Measurements from ENCODE around the gene JRKL. TPM values are rescaled to one million over a fixed set of nuclear protein-coding genes. Genes with fewer than 3 reads are reported as not detected.

Gene JRKL
- total RNA-seq: 10 to 100 TPM; 13.7 to 15.4 TPM

- DNase-seq: peak; percentile 99
- Mint-ChIP-seq H3K4me3 (peak within 1 kb of the TSS; percentile 86), H3K4me1 (ENCODE audit: low read depth) (peaks cover 67% of the 10 kb centered on the region), H3K27ac (peak within 1 kb of the TSS; percentile 85), H3K9me3 (no peaks in the 10 kb centered on the region), H3K27me3 (no peaks in the 10 kb centered on the region), H3K36me3 (peaks cover 12% of the 10 kb centered on the region)
- intact Hi-C loops (cut with micrococcal nuclease): loop anchor here (1.0 to 10.0 kb wide), 13 partner anchors 31 to 1325 kb away; partner anchors contain the start of genes CEP57, MAML2, MTMR2 and SRSF8
- CTCF ChIA-PET: interaction anchor here (0.5 to 3.3 kb wide), 9 partner anchors 24 to 600 kb away, joined by 3 to 31 read pairs (median 4); partner anchors contain the start of genes CEP57, FAM76B, MAML2 and MTMR2
- POLR2A ChIA-PET: interaction anchor here (0.8 to 2.9 kb wide), 14 partner anchors 10 to 1323 kb away, joined by 3 to 28 read pairs (median 6); partner anchors contain the start of genes CEP57, FAM76B and MAML2
These were observed at the start of gene JRKL, which contains the start of gene CCDC82 for GRCh38 chr11:96389720-96390487. Gene JRKL (plus strand): TSS chr11:96390013. CDS start chr11:96390650, 637 bp downstream. Gene CCDC82 (minus strand): TSS chr11:96389912. CDS start chr11:96384747, 5,165 bp downstream.

GRCh38 chr11:96340555-96340885 is 49.3 kb upstream of the JRKL start:
- H3K27ac Mint-ChIP-seq: peak overlapping the region; percentile 95
- H3K27me3 Mint-ChIP-seq: no peaks in the 10 kb centered on the region
- peak overlapping the region; percentile 86 for H3K4me3 Mint-ChIP-seq
- intact Hi-C loops (cut with micrococcal nuclease): loop anchor here (5.0 kb wide), 1 partner anchor 1188 kb away; no protein-coding TSS in a partner anchor
- H3K4me1 Mint-ChIP-seq (ENCODE audit: low read depth): peaks cover 50% of the 10 kb centered on the region
- DNase-seq: no peak
- peaks cover 39% of the 10 kb centered on the region for H3K36me3 Mint-ChIP-seq
- ChIA-PET CTCF (interaction anchor here (0.8 to 7.6 kb wide), 12 partner anchors 8 to 504 kb away, joined by 3 to 93 read pairs (median 4); no protein-coding TSS in a partner anchor), POLR2A (interaction anchor here (1.0 to 4.1 kb wide), 9 partner anchors 8 to 279 kb away, joined by 3 to 18 read pairs (median 8); partner anchors contain the start of genes CCDC82 and JRKL)
- H3K9me3 Mint-ChIP-seq: peaks cover 3% of the 10 kb centered on the region

- peaks cover 33% of the 10 kb centered on the region for H3K36me3 Mint-ChIP-seq
- CTCF ChIA-PET: interaction anchor here (0.6 to 7.6 kb wide), 27 partner anchors 14 to 505 kb away, joined by 3 to 93 read pairs (median 7); partner anchors contain the start of genes CCDC82 and JRKL
- peak overlapping the region; percentile 95 for H3K27ac Mint-ChIP-seq
- peak; percentile 81 for DNase-seq
- H3K4me1 Mint-ChIP-seq (ENCODE audit: low read depth): peaks cover 43% of the 10 kb centered on the region
- H3K9me3 Mint-ChIP-seq: peaks cover 3% of the 10 kb centered on the region
- peak overlapping the region; percentile 86 for H3K4me3 Mint-ChIP-seq
- POLR2A ChIA-PET: interaction anchor here (0.6 to 4.1 kb wide), 13 partner anchors 9 to 551 kb away, joined by 3 to 18 read pairs (median 5); partner anchors contain the start of genes CCDC82, CEP57, FAM76B and JRKL
- no peaks in the 10 kb centered on the region for H3K27me3 Mint-ChIP-seq
- intact Hi-C loops (cut with micrococcal nuclease): loop anchor here (1.0 to 5.0 kb wide), 5 partner anchors 95 to 1189 kb away; partner anchors contain the start of gene MTMR2
These were observed 48.4 kb upstream of the JRKL start for GRCh38 chr11:96341211-96342013.

GRCh38 chr11:96342014-96342960 is 47.5 kb upstream of the JRKL start:
- peaks cover 35% of the 10 kb centered on the region for H3K4me1 Mint-ChIP-seq (ENCODE audit: low read depth)

GRCh38 chr11:96342961-96343711 is 46.7 kb upstream of the JRKL start, which contains the start of gene MAML2:
Gene MAML2 (minus strand): TSS chr11:96343195. CDS start chr11:96341895, 1,300 bp downstream.
- intact Hi-C loops (cut with micrococcal nuclease): loop anchor here (1.0 to 5.0 kb wide), 14 partner anchors 47 to 1191 kb away; partner anchors contain the start of genes FAM76B and JRKL
- CTCF ChIA-PET: interaction anchor here (0.5 to 7.6 kb wide), 77 partner anchors 8 to 552 kb away, joined by 3 to 93 read pairs (median 4); partner anchors contain the start of genes CCDC82, CEP57 and JRKL

More at GRCh38 chr11:96342014-96342960, 47.5 kb upstream of the JRKL start:
- Mint-ChIP-seq H3K4me3 (peak overlapping the region; percentile 86), H3K9me3 (peaks cover 3% of the 10 kb centered on the region), H3K27me3 (no peaks in the 10 kb centered on the region), H3K27ac (peak overlapping the region; percentile 95), H3K36me3 (peaks cover 30% of the 10 kb centered on the region)
- DNase-seq: no peak
- CTCF ChIA-PET: interaction anchor here (0.6 to 7.6 kb wide), 77 partner anchors 7 to 552 kb away, joined by 3 to 93 read pairs (median 4); partner anchors contain the start of genes CCDC82, CEP57 and JRKL
- POLR2A ChIA-PET: interaction anchor here (0.5 to 2.9 kb wide), 31 partner anchors 10 to 552 kb away, joined by 3 to 17 read pairs (median 4); partner anchors contain the start of genes CCDC82, CEP57, FAM76B and JRKL
- intact Hi-C loops (cut with micrococcal nuclease): loop anchor here (2.0 to 5.0 kb wide), 3 partner anchors 95 to 1190 kb away; no protein-coding TSS in a partner anchor

GRCh38 chr11:96356848-96357247 is 33.0 kb upstream of the JRKL start:
- Mint-ChIP-seq H3K27ac (no peak overlapping the region), H3K4me1 (ENCODE audit: low read depth) (peaks cover 21% of the 10 kb centered on the region), H3K4me3 (no peak overlapping the region), H3K9me3 (no peaks in the 10 kb centered on the region), H3K27me3 (no peaks in the 10 kb centered on the region), H3K36me3 (peaks cover 41% of the 10 kb centered on the region)
- POLR2A ChIA-PET: no interaction called here
- intact Hi-C loops (cut with micrococcal nuclease): no loop called here
- CTCF ChIA-PET: interaction anchor here (0.6 to 3.1 kb wide), 2 partner anchors 13 to 14 kb away, joined by 6 to 17 read pairs; partner anchors contain the start of gene MAML2
- no peak for DNase-seq

More at GRCh38 chr11:96342961-96343711, 46.7 kb upstream of the JRKL start, which contains the start of gene MAML2:
- DNase-seq: peak; percentile 96
- H3K27me3 Mint-ChIP-seq: no peaks in the 10 kb centered on the region
- peaks cover 3% of the 10 kb centered on the region for H3K9me3 Mint-ChIP-seq
- H3K36me3 Mint-ChIP-seq: peaks cover 24% of the 10 kb centered on the region
- peak within 1 kb of the TSS; percentile 95 for H3K27ac Mint-ChIP-seq
- POLR2A ChIA-PET: interaction anchor here (0.5 to 2.9 kb wide), 26 partner anchors 11 to 553 kb away, joined by 3 to 17 read pairs (median 4); partner anchors contain the start of genes CCDC82, CEP57, FAM76B and JRKL
- H3K4me1 Mint-ChIP-seq (ENCODE audit: low read depth): peaks cover 26% of the 10 kb centered on the region
- H3K4me3 Mint-ChIP-seq: peak within 1 kb of the TSS; percentile 86

- Mint-ChIP-seq H3K27ac (no peak overlapping the region), H3K4me1 (ENCODE audit: low read depth) (peaks cover 21% of the 10 kb centered on the region), H3K27me3 (no peaks in the 10 kb centered on the region), H3K4me3 (no peak overlapping the region), H3K36me3 (peaks cover 45% of the 10 kb centered on the region), H3K9me3 (no peaks in the 10 kb centered on the region)
- intact Hi-C loops (cut with micrococcal nuclease): loop anchor here (2.0 kb wide), 1 partner anchor 31 kb away; the partner anchor contains the start of gene CCDC82
- ChIA-PET CTCF (interaction anchor here (0.6 to 3.1 kb wide), 2 partner anchors 14 to 1210 kb away, joined by 3 to 17 read pairs; partner anchors contain the start of gene MAML2), POLR2A (interaction anchor here (1.1 kb wide), 1 partner anchor 15 kb away, joined by 4 read pairs; the partner anchor contains the start of gene MAML2)
- no peak for DNase-seq
These were observed 32.0 kb upstream of the JRKL start for GRCh38 chr11:96357794-96358193.

- POLR2A ChIA-PET: interaction anchor here (1.1 kb wide), 1 partner anchor 15 kb away, joined by 4 read pairs; the partner anchor contains the start of gene MAML2
- intact Hi-C loops (cut with micrococcal nuclease): loop anchor here (2.0 kb wide), 1 partner anchor 30 kb away; the partner anchor contains the start of gene CCDC82
These were observed 31.5 kb upstream of the JRKL start for GRCh38 chr11:96358321-96358720.

GRCh38 chr11:96361778-96362177 is 28.0 kb upstream of the JRKL start:
- ChIA-PET CTCF (interaction anchor here (0.9 to 1.2 kb wide), 4 partner anchors 27 to 513 kb away, joined by 3 to 5 read pairs (median 3); no protein-coding TSS in a partner anchor), POLR2A (interaction anchor here (0.9 kb wide), 1 partner anchor 134 kb away, joined by 3 read pairs; no protein-coding TSS in a partner anchor)
- intact Hi-C loops (cut with micrococcal nuclease): no loop called here
- H3K4me3 Mint-ChIP-seq: no peak overlapping the region
- H3K36me3 Mint-ChIP-seq: peaks cover 24% of the 10 kb centered on the region
- H3K27ac Mint-ChIP-seq: no peak overlapping the region
- no peaks in the 10 kb centered on the region for H3K9me3 Mint-ChIP-seq
- peaks cover 17% of the 10 kb centered on the region for H3K4me1 Mint-ChIP-seq (ENCODE audit: low read depth)
- no peak for DNase-seq
- no peaks in the 10 kb centered on the region for H3K27me3 Mint-ChIP-seq

More at GRCh38 chr11:96358321-96358720, 31.5 kb upstream of the JRKL start:
- Mint-ChIP-seq H3K4me1 (ENCODE audit: low read depth) (peaks cover 21% of the 10 kb centered on the region), H3K9me3 (no peaks in the 10 kb centered on the region), H3K27me3 (no peaks in the 10 kb centered on the region), H3K4me3 (no peak overlapping the region), H3K36me3 (peaks cover 45% of the 10 kb centered on the region), H3K27ac (no peak overlapping the region)
- CTCF ChIA-PET: interaction anchor here (3.1 kb wide), 1 partner anchor 15 kb away, joined by 17 read pairs; the partner anchor contains the start of gene MAML2
- no peak for DNase-seq
